Measurements from ENCODE around the gene DNPH1.

DNA sequence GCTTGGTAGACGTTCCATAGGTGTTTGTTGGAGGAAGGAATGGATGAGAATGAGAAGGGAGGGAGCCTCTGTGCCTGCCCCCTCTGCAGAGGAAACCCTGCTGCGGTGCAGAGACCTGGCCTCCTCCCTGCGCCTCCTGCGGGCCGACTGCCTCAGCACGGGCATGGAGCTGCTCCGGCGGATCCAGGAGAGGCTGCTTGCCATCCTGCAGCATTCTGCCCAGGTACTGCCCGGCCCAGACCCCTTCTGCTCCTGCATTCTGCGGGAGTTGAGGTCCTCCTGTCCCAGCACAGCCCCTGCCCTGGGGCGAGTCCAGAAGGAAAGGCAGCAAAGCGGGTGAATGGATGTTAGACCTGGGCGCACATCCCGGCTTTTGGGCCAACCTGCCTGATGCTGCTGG, 6.1 kb downstream of the DNPH1 start:
- TF ChIP-seq, protein P1, sequence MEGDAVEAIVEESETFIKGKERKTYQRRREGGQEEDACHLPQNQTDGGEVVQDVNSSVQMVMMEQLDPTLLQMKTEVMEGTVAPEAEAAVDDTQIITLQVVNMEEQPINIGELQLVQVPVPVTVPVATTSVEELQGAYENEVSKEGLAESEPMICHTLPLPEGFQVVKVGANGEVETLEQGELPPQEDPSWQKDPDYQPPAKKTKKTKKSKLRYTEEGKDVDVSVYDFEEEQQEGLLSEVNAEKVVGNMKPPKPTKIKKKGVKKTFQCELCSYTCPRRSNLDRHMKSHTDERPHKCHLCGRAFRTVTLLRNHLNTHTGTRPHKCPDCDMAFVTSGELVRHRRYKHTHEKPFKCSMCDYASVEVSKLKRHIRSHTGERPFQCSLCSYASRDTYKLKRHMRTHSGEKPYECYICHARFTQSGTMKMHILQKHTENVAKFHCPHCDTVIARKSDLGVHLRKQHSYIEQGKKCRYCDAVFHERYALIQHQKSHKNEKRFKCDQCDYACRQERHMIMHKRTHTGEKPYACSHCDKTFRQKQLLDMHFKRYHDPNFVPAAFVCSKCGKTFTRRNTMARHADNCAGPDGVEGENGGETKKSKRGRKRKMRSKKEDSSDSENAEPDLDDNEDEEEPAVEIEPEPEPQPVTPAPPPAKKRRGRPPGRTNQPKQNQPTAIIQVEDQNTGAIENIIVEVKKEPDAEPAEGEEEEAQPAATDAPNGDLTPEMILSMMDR (IDR thresholded peaks at IDR 0.05): no peak
- TF ChIP-seq POLR2A (IDR thresholded peaks at IDR 0.05) (no peak), POLR2AphosphoS5 (IDR thresholded peaks at IDR 0.05) (no peak)

Data from transverse colon (tissue), 4 donors.